Stromal cell of bone marrow (primary cell): ENCODE results near the gene NRIP2.

Source experiments
- DNase-seq: peaks from one replicate; pipeline ENCODE4 v3.0.0-alpha.2; 2012; ENCODE audit warnings: low read depth

Gene NRIP2

DNA sequence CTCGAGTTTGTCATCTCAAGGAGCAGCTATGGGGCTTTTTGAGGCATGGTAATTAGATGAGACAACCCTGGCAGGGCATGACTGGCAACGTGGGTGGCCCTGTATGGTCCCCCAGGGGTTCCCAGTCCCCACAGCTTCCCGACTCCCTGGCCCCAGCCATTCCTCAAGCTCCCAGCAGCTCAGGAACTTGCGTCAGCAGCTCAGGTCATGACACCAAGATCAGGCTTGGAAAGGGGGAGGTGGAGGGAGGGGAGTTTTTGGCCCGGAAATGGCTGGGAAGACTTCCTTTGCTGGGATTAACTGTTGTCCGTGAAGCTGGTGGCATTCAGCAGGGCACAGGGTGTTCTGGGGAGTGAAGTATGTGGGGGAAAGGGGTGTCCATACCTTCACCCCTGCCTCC, 10.4 kb upstream of the NRIP2 start:
- DNase-seq, result peak; percentile 13

GRCh38 chr12:2844786-2845185, 10.0 kb upstream of the NRIP2 start:
- DNase-seq, result no peak

GRCh38 chr12:2842948-2843347, 8.1 kb upstream of the NRIP2 start:
- no peak for DNase-seq

GRCh38 chr12:2841056-2841650, 6.3 kb upstream of the NRIP2 start:
- no peak for DNase-seq

- DNase-seq, result no peak
These were observed 1.7 kb upstream of the NRIP2 start for GRCh38 chr12:2836574-2836973.

DNA sequence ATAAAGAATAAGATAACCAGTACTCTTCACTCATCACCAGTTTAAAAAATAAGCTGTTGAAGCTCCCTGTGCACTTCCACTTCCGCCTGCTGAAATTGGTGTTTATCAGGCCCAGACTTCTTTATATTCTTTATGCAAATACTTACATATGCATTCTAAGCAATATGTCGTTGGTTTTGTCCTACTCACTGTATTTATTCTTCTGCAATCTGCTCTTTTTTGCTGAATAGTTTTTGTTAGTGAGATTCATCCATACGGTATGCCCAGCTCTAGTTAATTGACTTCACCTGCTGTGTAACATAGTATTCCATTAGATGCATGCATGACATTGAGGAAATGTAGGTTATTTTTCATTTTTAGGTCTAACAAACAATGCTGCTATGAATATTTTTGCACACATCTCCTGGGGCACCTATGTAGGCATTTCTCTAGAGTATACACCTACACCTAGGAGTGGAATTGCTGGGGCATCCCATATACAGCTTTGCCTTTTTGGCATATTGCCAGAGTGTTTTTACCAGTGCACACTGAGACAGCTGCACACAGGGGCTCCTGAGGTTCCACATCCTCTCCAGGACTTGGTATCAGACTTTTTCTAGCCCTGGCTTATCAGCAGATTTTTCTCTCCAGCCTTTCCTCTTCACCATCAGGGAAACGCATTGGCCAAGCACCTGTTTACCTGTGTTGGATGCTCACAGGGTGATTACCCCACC, 1.0 kb upstream of the NRIP2 start:
- DNase-seq, result no peak

DNA sequence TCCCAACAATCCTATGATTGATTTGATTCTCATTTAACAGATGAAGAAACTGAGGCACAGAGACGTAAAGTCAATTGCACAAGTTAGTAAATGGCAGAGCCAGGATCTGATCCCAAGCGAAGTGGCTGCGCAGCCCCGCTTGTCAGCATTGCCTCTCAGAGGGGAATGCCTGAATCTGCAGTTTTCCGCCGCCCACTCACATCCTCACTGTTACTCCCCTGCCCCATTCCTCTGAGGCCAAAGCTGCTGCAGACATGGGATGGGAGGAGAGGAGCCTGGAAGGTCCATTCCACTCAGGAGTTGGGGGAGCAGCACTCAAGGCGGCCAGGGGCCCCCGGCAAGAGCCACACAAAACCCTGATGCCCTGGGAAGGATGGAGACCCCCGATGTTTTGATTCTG, 1.0 kb downstream of the NRIP2 start:
- DNase-seq, result no peak

- no peak for DNase-seq
These were observed 1.5 kb downstream of the NRIP2 start for GRCh38 chr12:2833327-2833726.

DNA sequence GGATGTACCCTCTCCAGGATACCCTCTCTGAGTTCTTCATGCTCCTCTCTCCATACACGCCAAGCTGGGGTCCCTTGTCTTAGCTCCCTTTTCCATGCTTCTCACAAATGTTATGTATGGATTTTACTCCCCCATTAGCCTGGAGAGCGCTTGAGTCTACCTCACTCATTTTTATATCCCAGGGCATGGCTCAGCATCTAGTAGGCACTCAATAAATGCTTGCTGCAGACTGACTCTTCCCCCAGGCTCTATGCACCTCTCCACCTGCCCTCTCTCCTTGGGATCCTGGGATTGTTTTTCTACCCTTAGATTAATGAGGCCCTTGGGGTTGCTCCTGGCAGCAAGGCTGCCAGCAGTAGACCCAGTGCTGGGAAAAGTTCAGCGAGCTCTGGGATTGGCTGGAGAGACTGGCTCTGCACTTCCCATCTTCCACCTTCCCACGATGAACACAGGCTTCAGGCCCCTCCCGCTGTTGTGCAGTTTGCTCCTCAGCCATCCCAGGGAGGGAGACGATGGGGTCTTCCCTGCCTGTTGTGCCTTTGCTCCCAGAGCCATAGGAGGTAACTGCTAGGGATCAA, 2.2 kb downstream of the NRIP2 start:
- no peak for DNase-seq

GRCh38 chr12:2829275-2829674, 5.6 kb downstream of the NRIP2 start:
- DNase-seq, result no peak

DNA sequence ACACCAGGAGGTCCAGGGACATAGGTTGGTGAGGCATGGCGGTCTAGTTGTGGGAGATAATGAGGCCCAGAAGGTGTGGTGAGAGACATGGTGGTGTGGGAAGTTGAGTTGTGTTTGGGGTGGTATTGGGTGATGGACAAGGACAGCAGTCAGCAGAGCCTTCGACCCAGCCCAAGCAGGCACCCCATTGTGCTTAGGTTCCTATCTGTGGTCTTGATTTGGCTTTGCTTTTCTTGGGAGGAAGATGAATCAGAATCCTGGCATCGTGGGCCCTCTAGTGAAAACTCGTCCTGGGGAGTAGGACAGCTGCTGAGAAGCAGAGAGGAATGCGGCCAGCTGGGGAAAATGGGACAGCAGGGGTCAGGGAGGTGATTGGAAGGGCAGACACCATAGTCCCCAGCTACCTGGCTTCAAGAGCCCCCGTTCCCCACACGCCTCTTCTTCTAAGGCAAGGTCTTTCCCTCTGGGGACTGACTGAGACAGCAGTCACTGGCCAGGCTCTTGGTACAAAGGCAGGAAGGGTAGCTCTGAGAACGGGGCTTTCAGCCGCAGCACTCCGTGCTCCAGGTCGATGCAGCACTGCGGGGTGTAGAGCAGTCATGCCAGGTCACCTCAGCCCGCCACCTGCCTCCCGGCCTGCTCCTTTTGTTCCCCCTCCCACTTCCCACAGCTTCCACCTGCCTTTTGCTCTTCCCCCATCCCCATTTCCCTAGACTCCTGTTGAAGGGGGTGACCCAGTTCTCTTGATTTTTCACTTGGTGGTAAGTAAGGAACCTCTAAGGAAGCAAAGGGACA, 7.9 kb downstream of the NRIP2 start:
- DNase-seq, result no peak

DNA sequence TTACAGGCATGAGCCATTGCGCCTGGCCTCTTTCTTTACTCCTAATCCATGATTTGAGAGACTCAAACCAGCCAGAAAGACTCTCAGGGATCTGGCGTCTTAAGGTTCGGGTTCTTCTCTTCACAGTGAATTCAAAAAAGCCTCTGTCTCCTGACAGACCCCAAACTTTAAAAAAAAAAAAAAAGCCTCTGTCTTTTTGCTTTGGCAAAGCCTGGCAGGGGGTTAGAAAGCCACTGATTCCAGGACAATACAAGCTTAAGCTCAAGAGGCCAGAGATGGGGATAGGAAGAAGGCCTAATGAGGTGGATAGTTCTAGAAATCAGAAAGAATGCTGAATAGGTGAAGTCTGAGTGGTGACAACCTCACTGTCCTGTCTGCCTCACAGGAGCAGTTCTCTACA, 8.8 kb downstream of the NRIP2 start:
- no peak for DNase-seq

DNA sequence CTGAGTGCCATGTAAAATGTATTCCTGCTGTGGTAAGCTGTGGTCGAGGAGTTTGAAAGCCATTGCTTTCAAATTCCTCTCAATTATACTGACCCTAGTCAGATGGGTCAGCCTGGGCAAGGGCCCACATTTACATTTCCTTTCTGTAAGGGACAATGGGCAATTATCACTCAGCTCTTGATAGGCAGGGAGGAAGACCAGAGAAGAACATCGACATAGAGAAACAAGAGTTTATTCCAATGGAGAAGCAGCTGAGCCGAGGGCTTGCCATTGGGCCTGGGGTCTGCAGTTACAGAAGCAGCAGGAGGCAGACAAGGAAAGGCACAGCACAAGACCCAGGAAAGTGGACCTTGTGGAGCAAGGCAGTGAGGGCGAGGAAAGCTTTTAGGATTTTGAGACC, 9.7 kb downstream of the NRIP2 start:
- DNase-seq, result no peak

GRCh38 chr12:2824541-2824940, 10.3 kb downstream of the NRIP2 start:
- DNase-seq, result no peak

DNA sequence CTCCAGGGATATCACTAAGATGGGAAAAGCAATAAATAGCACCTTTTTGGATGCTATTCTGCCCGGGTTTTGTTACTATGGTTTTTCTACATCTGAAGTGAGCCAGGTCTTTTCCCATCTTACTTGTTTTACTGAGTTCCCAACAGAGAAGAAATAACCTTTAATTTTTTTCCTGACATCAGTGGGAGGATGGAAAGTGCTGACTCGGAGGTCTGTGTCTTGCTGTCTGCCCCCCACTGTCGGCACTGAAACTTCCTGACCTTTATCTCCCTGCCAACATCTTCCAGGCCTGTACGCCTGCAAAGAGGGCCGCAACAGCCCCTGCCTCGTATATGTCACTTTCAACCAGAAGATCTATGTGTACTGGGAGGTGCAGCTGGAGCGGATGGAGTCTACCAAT, 11.4 kb downstream of the NRIP2 start:
- DNase-seq, result no peak

DNA sequence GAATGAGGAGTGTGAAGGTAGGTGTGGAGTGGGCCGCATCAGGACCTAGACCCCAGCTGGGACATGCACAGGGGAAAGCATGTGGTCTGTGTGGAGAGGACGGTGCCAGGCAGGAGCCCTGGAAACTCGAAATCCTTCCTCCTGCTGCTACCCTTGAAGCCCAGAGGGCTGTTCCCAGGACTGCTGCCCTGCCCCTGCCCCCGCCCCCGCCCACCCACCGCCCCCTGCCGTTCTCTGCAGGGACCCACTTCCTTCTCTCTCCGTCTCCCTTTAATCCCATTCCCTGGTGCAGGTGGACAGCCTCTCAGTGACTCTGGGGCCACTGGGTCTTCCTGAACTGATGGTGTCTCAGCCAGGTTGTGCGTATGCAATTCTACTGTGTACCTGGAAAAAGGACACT, 14.4 kb downstream of the NRIP2 start:
- no peak for DNase-seq

GRCh38 chr12:2819810-2820209, 15.0 kb downstream of the NRIP2 start:
- DNase-seq, result no peak

- DNase-seq, result peak; percentile 61
These were observed 21.3 kb downstream of the NRIP2 start for GRCh38 chr12:2813214-2814185.

DNA sequence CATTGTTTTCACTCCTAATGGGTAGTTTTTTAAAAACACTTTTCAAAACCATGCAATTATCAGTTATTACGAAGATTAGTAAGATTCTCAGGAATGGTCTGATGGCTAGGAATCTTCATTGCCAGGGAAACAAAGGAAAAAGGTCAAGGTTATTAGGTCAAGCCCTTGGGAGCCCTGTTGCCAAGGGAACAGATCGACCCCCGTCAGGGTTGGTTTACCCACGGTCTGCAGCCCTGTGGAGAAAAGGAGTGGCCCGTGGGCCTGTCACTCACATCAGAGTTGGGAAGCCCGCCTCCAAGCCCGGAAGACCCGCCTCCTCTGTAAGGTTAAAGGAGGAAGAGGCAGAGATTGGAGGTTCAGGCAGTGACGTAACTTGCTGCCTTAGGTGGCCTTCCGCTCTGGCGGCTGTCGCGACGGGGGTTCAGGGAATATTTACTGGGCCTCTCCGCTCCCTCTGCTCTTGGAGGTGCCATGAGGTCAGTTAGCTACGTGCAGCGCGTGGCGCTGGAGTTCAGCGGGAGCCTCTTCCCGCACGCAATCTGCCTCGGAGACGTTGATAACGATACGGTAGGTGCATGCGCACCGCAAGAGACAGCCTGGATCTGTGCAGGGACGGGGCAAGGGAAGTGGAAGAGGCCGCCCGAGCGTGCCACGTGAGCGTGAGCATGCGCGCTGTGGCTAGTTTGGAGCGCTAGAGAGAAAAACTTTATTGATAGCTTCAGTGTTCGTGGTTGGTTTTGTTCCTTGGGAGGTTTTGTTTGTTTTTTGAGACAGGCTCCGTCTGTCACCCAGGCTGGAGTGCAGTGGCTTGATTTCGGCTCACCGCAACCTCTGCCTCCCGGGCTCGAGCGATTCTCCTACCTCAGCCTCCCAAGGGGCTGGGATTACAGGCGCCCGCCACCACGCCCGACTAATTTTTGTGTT, 22.3 kb downstream of the NRIP2 start, which contains the start of gene ITFG2:
Gene ITFG2, plus strand, starts transcription at position 379 of the 924 bp plus-strand sequence. Its CDS starts 93 bp downstream, at position 472.
- peak; percentile 99 for DNase-seq

- no peak for DNase-seq
These were observed 23.0 kb downstream of the NRIP2 start for GRCh38 chr12:2811801-2812200.
